ENCODE results near the gene TGM2. TPM values are rescaled to one million over a fixed set of nuclear protein-coding genes. Genes with fewer than 3 reads are reported as not detected.

The TGM2 gene
- total and polyA plus RNA-seq, 2 donors (not counting 3 experiments of a cell fraction or from before 2014, with no cell fraction given), result 861 to 868 TPM

GRCh38 chr20:38197217-38197616 lies 32.1 kb upstream of the TGM2 start:
- BruUV-seq (replicated peaks), result no TSS peak
- Histone ChIP-seq H3K9me3 (replicated peaks; ENCODE audit: control insufficient read depth, insufficient read depth, low read length) (no peaks in the 10 kb centered on the region), H2AFZ (ENCODE audit: low read depth, low read length) (no peak overlapping the region), H3K4me2 (ENCODE audit: insufficient read depth, low read length) (no peak overlapping the region), H3K9me1 (replicated peaks; ENCODE audit: control insufficient read depth, extremely low read depth, insufficient read depth, low read length) (no peaks in the 10 kb centered on the region), H3K4me3 (replicated peaks in 1 of 3; ENCODE audit: insufficient read depth in 1 of 3, low read depth in 1 of 3, low read length in 3 of 3) (no peak overlapping the region), H3K27me3 (ENCODE audit: control insufficient read depth in 2 of 2, insufficient read depth in 2 of 2, low read length in 2 of 2) (no peaks in the 10 kb centered on the region), H3K36me3 (ENCODE audit: control insufficient read depth in 2 of 2, extremely low read depth in 1 of 2, insufficient read depth in 2 of 2, low read length in 2 of 2) (no peaks in the 10 kb centered on the region), H3K27ac (ENCODE audit: insufficient read depth, low read depth, low read length) (no peak overlapping the region), H3K9ac (replicated peaks; ENCODE audit: extremely low read depth, insufficient read depth, low read length) (no peak overlapping the region), H3K4me1 (ENCODE audit: control insufficient read depth, extremely low read depth, insufficient read depth, low read length) (no peaks in the 10 kb centered on the region), H3K79me2 (ENCODE audit: control insufficient read depth, insufficient read depth, low read length) (no peaks in the 10 kb centered on the region), H4K20me1 (replicated peaks; ENCODE audit: control insufficient read depth, extremely low read depth, insufficient read depth, low read length) (no peaks in the 10 kb centered on the region)
- TF ChIP-seq MYC (IDR thresholded peaks at IDR 0.05; ENCODE audit: low read depth, low read length), result no peak
- TF ChIP-seq POLR2A (IDR thresholded peaks at IDR 0.05; ENCODE audit: low read depth, low read length), result no peak
- TF ChIP-seq GATA2 (IDR thresholded peaks at IDR 0.05; ENCODE audit: insufficient read depth, insufficient read length, low read depth, low read length), result no peak
- no peak for TF ChIP-seq JUN (IDR thresholded peaks at IDR 0.05; ENCODE audit: borderline replicate concordance, insufficient read depth, insufficient read length, low read depth)
- TF ChIP-seq EZH2 (IDR thresholded peaks at IDR 0.05; ENCODE audit: borderline replicate concordance, low read depth, low read length, severe bottlenecking), result no peak
- TF ChIP-seq FOS (IDR thresholded peaks at IDR 0.05; ENCODE audit: borderline replicate concordance, insufficient read depth, low read length), result no peak
- no peak for TF ChIP-seq MAX (IDR thresholded peaks at IDR 0.05; ENCODE audit: insufficient read depth, insufficient read length)
- no peak for TF ChIP-seq POLR2AphosphoS5 (IDR thresholded peaks at IDR 0.05; ENCODE audit: insufficient read depth, low read depth, low read length)
- TF ChIP-seq CTCF (IDR thresholded peaks at IDR 0.05; ENCODE audit: extremely low read depth in 1 of 2, insufficient read depth in 1 of 2, low read depth in 1 of 2, low read length in 2 of 2), result no peak
- ChIA-PET POLR2A (no interaction called here), CTCF (interaction anchor here (1.0 to 2.4 kb wide), 5 partner anchors 10 to 26 kb away, joined by 3 to 9 read pairs (median 4); no protein-coding TSS in a partner anchor)
- dilution Hi-C loops (cut with MboI; ENCODE audit: extremely low pct_ligation_motif_present, low sequenced_read_pairs), result no loop called here
- FAIRE-seq (no peak), DNase-seq (ENCODE audit: low read depth, low spot score) (no peak)
- intact Hi-C loops (cut with micrococcal nuclease), result no loop called here
